HG02642 (cell line): ENCODE results near the gene MARK4.

Source experiments
- ATAC-seq: cut with Tn5 transposase; IDR thresholded peaks from one replicate; pipeline ENCODE4 v1.9.1; 2021; ENCODE audit warnings: mild to moderate bottlenecking; ENCODE audit not compliant: unreplicated experiment, poor library complexity

Gene MARK4

DNA sequence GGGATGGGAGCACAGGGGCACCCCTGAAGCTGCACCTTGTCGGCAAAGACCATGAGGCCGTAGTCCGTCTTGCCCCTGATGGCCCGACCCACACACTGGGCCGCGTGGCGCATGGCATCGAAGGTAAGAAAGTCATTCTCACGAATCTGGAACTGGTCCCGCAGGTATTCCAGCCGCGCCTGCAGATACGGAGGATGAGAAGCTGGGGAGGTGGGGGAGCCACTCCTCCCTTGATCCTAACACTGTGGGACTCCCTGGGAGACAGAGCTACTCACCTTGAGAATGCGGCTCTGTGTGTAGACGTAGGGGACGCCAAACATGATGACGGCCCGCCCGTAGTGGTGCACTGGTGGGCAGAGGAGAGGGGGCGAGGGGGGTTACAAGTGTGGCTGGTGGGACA is 101.4 kb downstream of the MARK4 start:
- ATAC-seq, result no peak

DNA sequence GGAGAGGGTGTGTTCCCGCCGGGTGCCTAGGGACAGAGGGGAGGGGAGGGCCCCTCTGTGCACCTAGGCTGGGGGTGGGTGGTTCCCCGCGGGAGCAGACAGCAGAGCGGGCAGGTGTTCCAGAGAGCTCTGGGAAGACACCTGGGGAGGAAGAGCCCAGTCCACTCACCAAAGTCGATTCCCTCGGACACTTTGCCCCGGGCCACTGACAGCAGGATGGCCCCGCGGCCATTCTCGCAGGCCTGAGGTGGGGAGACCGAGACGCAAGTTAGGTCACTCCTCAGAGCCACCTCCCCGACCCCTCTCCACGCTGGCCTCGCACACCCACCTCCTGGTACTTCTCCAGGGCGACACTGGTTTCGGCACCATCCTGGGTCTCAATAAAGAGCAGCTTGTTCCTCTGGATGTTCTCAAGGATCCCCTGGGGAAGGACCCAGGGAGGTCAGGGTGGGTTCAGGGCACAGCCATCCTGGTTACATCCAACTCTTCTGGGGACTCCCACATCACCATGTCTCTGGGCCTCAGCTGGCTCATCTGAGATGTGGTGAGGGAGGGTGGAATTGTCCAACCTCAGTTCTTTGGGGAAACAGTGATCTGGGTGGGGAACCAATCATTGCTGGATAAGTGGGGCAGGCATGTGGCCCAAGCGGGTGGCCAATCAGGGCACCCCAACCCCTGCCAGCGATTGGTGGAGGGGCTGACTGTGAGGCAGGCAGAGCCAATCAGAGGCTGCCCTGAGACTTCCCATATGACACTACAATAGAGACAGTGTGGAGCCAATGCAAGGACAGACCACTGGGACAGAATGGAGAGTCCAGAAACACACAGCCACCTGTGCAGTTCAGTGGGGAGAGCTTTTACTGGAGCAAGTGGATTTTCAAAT is 102.1 kb downstream of the MARK4 start:
- ATAC-seq, result no peak

DNA sequence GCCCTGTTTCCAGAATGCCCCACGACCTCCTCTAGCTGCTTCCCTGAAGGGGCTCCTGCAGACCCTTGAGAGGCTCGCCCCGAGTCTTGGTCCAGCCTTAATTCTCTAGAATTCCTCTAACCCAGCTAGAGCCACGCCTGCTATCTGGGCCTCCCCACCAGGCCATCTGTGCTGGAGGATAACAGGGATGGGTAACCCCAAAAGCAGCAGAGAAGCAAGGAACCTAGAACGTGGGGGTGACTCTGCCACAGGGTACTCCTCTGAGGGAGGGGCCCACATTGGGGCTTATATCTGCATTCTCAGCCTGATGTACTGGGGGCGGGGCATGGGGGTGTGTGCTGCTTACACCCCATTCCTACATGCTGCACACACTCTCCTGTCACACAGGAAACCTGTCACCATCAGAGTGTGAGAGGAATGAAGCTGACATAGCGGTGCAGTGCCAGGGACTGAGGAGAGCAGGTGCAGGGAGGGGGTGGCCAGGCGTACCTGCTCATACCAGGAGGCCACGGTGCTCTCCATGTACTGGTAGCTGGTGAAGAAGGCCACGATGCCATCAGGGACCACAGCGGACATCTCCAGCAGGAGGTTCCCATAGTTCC is 103.3 kb downstream of the MARK4 start:
- no peak for ATAC-seq
